ENCODE data around the gene PHF2.

PHF2 gene
- 50.8 to 100 (median 67.1) reads per million in 3 experiments for total RNA-seq

GRCh38 chr9:93576258-93577077, at the start of gene PHF2:
Gene PHF2, plus strand, starts transcription at chr9:93576584. Its CDS starts 190 bp downstream, at chr9:93576774.
- DNase-seq: peak; percentile 30

GRCh38 chr9:93531374-93531773, 45.0 kb upstream of the PHF2 start:
- DNase-seq: no peak

- no peak for DNase-seq
Observed at GRCh38 chr9:93532141-93532540, 44.2 kb upstream of the PHF2 start.

DNA sequence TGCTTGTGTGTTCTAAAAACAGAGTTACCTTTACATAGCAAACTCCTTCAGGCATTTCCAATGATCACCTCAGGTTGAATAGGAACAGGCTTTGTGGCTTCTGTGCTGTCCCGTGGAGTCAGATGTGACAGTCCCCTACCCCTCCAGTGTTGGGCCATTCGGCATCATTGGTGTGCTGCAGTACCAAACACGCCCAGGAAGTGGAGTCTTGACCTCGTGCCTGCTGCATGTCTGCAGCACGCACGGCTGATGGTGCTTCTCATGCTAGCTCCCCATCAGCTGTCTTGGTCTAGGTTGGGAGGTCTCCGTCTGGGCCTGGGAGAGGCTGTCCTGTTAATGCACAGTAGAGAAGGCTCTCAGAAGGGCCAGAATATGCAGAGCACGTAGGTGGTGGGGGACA, 42.5 kb upstream of the PHF2 start:
- no peak for DNase-seq

DNA sequence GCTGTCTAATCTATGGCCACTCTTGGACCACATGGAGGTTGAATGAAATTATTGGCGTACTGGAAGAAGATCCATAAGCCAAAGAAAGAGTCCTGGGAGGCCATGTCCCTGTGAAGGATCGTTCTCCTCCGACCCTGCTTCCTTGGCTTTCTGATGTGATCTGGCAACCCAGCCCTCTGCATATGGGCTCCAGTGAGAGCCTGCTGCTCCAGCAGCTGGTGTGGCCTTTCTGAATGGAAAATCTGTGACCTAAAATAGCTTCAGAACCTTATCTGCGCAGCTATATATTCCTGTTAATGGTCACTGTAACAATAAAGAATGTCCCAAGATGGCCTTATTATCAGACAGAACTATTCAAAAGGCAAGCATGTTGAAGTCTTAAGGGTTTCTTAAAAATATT, 40.2 kb upstream of the PHF2 start:
- DNase-seq: no peak

DNA sequence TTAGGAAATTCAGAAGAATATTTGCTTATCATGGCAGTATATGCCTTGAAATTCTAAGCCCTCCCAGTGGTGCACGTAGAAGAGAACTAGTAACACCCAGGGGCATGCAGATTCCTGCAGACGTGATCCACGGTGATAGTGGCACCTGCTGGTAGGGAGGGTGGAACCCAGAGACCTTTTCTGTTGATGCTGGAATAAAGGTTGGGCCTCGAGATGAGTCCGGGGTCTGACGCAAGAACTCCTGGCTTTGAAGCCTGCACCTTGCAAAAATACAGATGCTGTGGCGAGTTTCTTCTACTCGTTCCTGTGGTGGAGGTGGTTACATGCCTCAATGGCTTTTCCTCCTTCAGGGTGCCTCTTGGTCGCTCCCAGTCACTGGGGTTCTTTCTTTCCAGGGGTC, 39.5 kb upstream of the PHF2 start:
- DNase-seq: no peak

- DNase-seq: no peak
Observed at GRCh38 chr9:93540305-93540704, 36.1 kb upstream of the PHF2 start.

DNA sequence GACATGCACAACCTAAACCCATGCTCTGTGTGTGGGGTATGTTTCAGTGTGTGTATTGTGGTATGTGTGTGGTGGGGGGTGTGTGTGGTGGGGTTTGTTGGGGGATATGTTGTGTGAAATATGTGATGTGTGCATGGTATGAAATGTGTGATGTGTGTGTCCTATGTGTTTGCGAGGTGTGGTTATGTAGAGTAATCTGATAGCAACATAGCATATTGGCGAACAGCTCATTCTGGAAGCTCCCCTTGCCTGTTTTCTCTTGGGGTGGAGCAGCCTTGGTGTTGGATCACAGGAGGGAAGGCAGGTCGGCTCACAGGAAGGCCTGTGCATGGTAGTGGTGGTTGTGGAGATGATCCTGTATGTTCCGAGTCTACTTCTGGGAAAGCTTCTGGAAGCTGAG, 35.4 kb upstream of the PHF2 start:
- DNase-seq: no peak

DNA sequence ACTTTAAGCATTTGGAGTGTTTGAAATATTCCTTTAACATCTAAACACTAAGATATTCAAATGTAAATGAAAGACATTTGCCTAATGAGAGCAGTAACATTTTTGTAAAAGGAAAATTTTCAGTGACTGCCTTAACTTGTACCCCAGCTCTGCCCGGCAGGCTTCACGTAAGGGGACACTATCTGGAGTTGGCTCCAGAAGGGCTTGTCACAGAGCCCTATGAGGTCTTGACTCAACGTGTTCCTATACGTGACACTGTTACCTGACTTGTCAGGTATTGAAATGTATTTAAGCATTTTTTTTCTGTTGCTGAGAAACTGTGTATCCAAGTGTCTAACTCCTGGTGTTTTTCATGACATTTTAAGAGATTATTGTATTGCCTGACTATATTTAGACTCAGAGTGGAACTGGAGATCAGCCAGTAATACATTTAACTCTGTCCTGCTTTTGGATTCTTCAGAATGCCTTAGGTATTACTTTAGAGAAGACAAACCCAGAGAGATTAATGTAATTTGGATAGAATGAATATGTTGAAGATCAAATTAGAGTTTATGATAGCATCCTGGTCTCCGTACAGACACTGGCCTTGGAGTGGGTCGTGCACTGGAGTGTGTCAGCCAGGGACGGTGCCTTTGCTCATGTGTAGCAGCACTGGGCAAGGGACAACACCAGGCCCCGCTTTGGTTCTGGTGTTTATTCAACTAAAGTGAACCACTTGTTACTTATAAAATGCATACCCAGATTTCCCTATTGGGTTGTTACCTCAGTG, 34.6 kb upstream of the PHF2 start:
- DNase-seq: no peak

DNA sequence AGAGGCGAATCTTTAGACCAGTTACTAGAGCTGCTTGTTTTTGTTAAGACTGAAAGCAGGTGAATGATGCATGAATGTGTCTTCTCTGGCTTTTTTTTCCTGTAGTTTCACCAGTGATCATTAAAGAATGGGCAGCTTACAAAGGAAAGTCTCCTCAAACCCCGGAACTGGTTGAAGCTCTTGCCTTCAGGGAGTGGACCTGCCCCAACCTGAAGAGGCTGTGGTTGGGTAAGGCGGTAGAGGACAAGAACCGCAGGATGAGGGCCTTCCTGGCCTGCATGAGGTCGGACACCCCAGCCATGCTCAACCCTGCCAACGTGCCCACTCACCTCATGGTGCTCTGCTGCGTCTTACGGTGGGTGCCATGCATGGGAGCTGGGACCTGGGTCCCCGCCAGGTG, 33.3 kb upstream of the PHF2 start:
- no peak for DNase-seq

GRCh38 chr9:93546356-93546755, 30.0 kb upstream of the PHF2 start:
- DNase-seq: no peak

DNA sequence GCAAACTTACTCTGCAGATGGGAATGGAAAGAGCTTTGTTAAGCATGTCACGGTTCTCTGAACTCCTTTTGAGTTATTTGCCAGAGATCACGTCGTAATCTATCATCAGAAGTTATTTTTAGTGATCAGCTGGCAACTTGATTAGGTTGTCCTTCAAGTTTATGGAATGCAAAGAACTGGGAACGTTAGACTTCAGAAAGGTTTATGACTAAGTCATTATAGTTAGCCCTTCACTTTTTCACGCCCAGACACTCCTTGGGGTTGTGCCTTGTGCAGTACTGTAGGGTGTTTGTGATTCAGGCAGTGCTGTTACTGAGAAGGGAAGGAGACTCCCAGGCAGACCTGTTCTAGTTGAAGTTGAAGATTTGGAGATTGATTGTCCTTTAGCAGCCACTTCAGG, 26.8 kb upstream of the PHF2 start:
- no peak for DNase-seq

- DNase-seq: no peak
Observed at GRCh38 chr9:93552923-93553322, 23.5 kb upstream of the PHF2 start.

DNA sequence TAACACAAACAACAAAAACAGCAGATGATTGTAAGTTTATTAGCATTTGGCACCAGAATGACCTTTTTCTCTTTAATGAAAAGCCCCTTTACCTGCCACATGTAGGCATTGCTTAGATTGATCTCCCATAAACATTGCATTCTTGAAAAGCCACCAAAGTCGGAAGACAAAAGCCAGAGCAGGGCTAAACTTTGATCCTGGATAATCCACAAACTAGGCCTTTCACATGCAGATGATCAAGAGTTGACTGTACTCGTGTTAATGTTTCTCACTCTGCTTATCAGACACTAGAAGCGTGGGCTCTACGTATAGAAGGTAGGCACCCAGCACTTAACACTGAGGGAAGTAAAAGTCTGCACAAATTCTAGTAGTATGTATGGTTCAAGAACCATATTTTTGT, 21.0 kb upstream of the PHF2 start:
- no peak for DNase-seq

DNA sequence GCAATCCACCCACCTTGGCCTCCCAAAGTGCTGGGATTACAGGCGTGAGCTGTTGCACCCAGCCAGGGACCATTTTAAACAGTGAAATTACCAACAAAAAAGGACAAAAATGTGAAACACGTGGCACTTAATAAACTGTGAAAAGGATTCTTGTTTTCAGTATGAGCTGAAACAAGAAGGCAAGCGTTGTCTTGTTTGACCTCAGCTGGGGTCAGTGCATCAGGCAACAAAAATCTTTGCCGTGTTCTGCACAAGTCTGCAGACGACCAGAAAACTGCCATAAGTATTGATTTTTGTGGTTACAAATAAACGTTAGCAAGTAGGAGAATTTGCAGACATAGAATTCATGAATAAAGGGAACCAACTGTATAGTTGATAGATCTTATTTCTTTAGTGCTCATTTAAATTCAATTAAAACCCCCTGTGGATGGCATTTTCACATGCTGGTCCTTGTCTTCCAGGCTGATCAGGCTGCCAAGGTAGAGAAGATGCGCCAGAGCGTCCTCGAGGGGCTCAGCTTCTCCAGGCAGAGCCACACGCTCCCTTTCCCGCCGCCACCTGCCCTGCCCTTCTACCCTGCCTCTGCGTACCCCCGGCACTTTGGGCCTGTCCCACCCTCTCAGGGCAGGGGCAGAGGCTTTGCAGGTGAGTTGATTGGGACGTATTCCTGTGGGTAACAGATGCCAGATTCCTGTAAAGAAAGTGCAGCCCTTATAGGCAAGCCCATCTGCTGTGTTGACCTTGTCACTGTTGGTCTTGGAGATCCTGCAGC, 18.8 kb upstream of the PHF2 start:
- DNase-seq: no peak

DNA sequence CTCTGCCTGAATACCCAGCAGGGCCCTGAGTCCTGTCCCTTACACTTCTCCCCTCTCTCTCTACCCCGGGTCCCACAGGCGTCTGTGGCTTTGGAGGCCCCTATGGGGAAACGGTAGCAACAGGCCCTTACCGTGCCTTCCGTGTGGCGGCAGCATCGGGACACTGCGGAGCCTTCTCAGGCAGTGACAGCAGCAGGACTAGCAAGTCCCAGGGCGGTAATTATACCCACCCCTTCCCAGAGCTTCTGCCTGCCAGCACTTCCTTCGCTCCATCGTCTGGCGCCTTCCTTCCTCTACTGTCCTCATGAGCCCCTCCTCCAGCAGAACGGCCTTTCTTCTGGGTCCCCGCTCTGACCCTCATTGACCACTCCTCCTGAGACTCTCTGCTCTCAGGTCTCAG, 17.9 kb upstream of the PHF2 start:
- DNase-seq: no peak

DNA sequence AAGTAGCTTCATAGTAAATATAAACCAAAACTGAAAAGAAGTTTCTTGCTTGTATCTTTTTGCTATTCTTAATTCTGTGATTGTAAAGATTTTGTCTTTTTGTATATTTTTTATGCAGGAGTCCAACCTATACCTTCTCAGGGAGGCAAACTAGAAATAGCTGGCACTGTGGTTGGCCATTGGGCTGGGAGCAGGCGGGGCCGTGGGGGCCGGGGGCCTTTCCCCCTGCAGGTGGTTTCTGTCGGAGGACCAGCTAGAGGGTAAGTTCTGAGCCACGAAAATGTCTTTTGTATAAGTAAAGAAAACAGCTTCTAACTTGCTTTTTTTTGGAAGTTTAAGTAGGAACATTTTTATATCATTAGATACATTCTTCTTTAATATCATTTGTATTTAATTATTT, 15.4 kb upstream of the PHF2 start:
- DNase-seq: no peak

DNA sequence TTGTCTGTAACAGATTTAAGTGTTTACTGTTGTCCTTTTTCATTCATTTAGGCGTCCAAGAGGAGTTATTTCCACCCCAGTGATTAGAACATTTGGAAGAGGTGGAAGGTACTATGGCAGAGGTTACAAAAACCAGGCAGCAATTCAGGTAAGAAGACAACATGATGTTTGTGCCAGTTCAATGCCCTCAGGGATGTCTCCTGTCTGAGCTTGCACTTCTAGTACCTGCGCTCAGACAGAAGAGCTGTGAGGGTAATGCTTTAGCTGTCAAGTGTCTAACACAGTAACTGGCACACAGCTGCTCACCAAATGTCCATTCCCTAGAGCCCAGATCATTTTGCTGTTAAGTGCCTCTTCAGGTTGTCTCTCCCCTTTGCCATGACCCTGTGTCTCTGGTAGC, 14.2 kb upstream of the PHF2 start:
- DNase-seq: no peak

DNA sequence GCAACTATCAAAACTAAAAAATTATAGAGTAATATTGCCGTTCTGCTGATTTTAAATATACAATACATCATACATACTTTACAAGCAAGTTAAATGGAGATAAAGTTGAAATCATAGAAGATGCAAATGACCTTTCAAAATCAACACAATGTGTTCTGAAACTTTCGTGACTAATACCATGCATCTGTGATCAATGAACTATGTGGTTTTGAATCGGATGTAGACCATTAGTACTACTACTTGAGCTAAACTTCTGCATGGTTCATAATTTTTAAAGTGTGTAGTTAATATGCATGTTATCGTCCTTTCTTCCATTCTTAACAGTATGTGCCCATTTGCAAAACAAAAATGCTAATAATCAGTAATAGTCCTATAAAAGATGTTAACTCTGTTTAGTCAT, 11.3 kb upstream of the PHF2 start:
- no peak for DNase-seq

- DNase-seq: peak; percentile 98
Observed at GRCh38 chr9:93566408-93567270, 9.7 kb upstream of the PHF2 start.

- DNase-seq: no peak
Observed at GRCh38 chr9:93567271-93567959, 9.0 kb upstream of the PHF2 start.

DNA sequence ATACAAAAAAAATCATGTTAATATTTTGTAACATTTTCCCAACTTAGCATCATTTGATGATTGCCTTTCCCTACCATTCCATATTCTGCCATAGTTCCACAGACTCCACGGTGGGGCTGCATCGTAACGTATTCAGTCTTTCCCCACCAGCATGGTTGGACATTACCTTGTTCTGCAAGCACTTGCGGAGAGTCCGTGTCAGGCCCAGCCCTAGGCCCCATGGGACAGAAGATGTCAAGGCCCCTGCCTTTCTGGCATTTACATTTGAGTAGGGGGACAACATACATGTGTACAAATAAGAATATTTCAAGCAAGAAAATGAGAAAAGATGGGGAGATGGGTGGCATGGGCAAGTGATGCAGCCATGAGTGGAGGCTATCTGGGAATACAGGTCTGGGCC, 8.2 kb upstream of the PHF2 start:
- no peak for DNase-seq

Data from central memory CD4-positive, alpha-beta T cell (primary cell).